ENCODE measurements around the gene DNAI1. TPM values are rescaled to one million over a fixed set of nuclear protein-coding genes. Genes with fewer than 3 reads are reported as not detected.

The DNAI1 gene
- total RNA-seq, 1 donor from 2014 or later = not detected

- Mint-ChIP-seq H3K27me3 (peaks cover 33% of the 10 kb centered on the region), H3K27ac (no peak overlapping the region), H3K36me3 (ENCODE audit: low read depth) (no peaks in the 10 kb centered on the region), H3K4me3 (no peak overlapping the region), H3K4me1 (peaks cover 4% of the 10 kb centered on the region), H3K9me3 (no peaks in the 10 kb centered on the region)
- TF ChIP-seq CTCF (IDR thresholded peaks at IDR 0.05) = no peak
- ATAC-seq (ENCODE audit: low read depth) (no peak), DNase-seq (no peak)
- intact Hi-C loops (cut with micrococcal nuclease) = no loop called here
- CTCF ChIA-PET = no interaction called here
- POLR2A ChIA-PET = no interaction called here
These were observed 108.4 kb downstream of the DNAI1 start for GRCh38 chr9:34566972-34567371.

GRCh38 chr9:34568133-34568532, 109.5 kb downstream of the DNAI1 start:
- intact Hi-C loops (cut with micrococcal nuclease) = no loop called here
- Mint-ChIP-seq H3K4me1 (peaks cover 7% of the 10 kb centered on the region), H3K27ac (no peak overlapping the region), H3K9me3 (no peaks in the 10 kb centered on the region), H3K27me3 (peaks cover 35% of the 10 kb centered on the region), H3K4me3 (no peak overlapping the region), H3K36me3 (ENCODE audit: low read depth) (no peaks in the 10 kb centered on the region)
- TF ChIP-seq CTCF (IDR thresholded peaks at IDR 0.05) = no peak
- no peak for ATAC-seq (ENCODE audit: low read depth)
- ChIA-PET CTCF (no interaction called here), POLR2A (no interaction called here)
- no peak for DNase-seq

GRCh38 chr9:34568774-34569173, 110.2 kb downstream of the DNAI1 start:
- ChIA-PET POLR2A (no interaction called here), CTCF (no interaction called here)
- Mint-ChIP-seq H3K4me1 (peaks cover 7% of the 10 kb centered on the region), H3K9me3 (no peaks in the 10 kb centered on the region), H3K4me3 (no peak overlapping the region), H3K27ac (no peak overlapping the region), H3K27me3 (peaks cover 32% of the 10 kb centered on the region), H3K36me3 (ENCODE audit: low read depth) (no peaks in the 10 kb centered on the region)
- no peak for DNase-seq
- ATAC-seq (ENCODE audit: low read depth) = no peak
- intact Hi-C loops (cut with micrococcal nuclease) = no loop called here
- TF ChIP-seq CTCF (IDR thresholded peaks at IDR 0.05) = no peak

- Mint-ChIP-seq H3K4me1 (peaks cover 7% of the 10 kb centered on the region), H3K27ac (no peak overlapping the region), H3K9me3 (no peaks in the 10 kb centered on the region), H3K36me3 (ENCODE audit: low read depth) (no peaks in the 10 kb centered on the region), H3K4me3 (no peak overlapping the region), H3K27me3 (peaks cover 26% of the 10 kb centered on the region)
- DNase-seq = no peak
- TF ChIP-seq CTCF (IDR thresholded peaks at IDR 0.05) = no peak
- intact Hi-C loops (cut with micrococcal nuclease) = no loop called here
- CTCF ChIA-PET = no interaction called here
- POLR2A ChIA-PET = no interaction called here
- no peak for ATAC-seq (ENCODE audit: low read depth)
These were observed 111.8 kb downstream of the DNAI1 start for GRCh38 chr9:34570376-34570775.

Other genes starting within 250 kb of the DNAI1 start
- 0.69 and 0.71 TPM in 2 replicates for gene KIF24, start 129.5 kb upstream of the DNAI1 start, total RNA-seq
- 19.2 and 19.7 TPM in 2 replicates for gene NUDT2, start 129.2 kb upstream of the DNAI1 start, total RNA-seq
- gene MYORG, start 81.9 kb upstream of the DNAI1 start, total RNA-seq = 0.24 and 0.27 TPM in 2 replicates
- 13.5 and 16.9 TPM in 2 replicates for gene FAM219A, start 235 bp upstream of the DNAI1 start, total RNA-seq
- not detected in 2 replicates for gene ENHO, start 64.2 kb downstream of the DNAI1 start, total RNA-seq
- gene CNTFR, start 130.9 kb downstream of the DNAI1 start, total RNA-seq = not detected in 2 replicates
- gene RPP25L, start 153.3 kb downstream of the DNAI1 start, total RNA-seq = 17.5 and 18.9 TPM in 2 replicates
- 63.9 and 64.3 TPM in 2 replicates for gene DCTN3, start 161.7 kb downstream of the DNAI1 start, total RNA-seq
- gene ARID3C, start 170.3 kb downstream of the DNAI1 start, total RNA-seq = not detected in 2 replicates
- 27.2 TPM in 2 replicates for gene SIGMAR1, start 179.0 kb downstream of the DNAI1 start, total RNA-seq
- gene GALT, start 187.9 kb downstream of the DNAI1 start, total RNA-seq = 55.9 and 62.5 TPM in 2 replicates
- 11.2 and 18.8 TPM in 2 replicates for gene IL11RA, start 193.4 kb downstream of the DNAI1 start, total RNA-seq
- not detected in 2 replicates for gene CCL27, start 203.9 kb downstream of the DNAI1 start, total RNA-seq
- gene CCL19, start 232.5 kb downstream of the DNAI1 start, total RNA-seq = not detected in 2 replicates

Measured in activated B cell treated with CpG ODN at 0.5 μM for 24 hours (primary cell).